CD14-positive monocyte (primary cell): ENCODE results near the gene RGMB. TPM values are rescaled to one million over a fixed set of nuclear protein-coding genes. Genes with fewer than 3 reads are reported as not detected.
"Not testable (repeated sequence)": the region's sequence is repeated elsewhere in the genome, so short reads cannot be mapped to it uniquely, and the experiment has no call there.

Experiments used
- DNase-seq, 3 donors: peaks; one replicate each; pipeline ENCODE4 v3.0.0-alpha.2; 2011 to 2022
- H2AFZ ChIP-seq: 2 replicates; pipeline ENCODE4 v1.6.0; 2012; ENCODE audit warnings: mild to moderate bottlenecking, low read depth, low read length, inconsistent platforms; ENCODE audit not compliant: insufficient read depth, poor library complexity, severe bottlenecking
- H3K27ac ChIP-seq, 2 donors: 1 replicate in 1 of 2; 2 replicates in 1 of 2; pipeline ENCODE4 v1.5.1; 2012 to 2013; ENCODE audit warnings: low read length in 2 of 2, control low read depth in 1 of 2, inconsistent platforms in 1 of 2, low read depth in 1 of 2, mild to moderate bottlenecking in 1 of 2
- H3K27me3 ChIP-seq, 2 donors: one replicate each; pipeline versions ENCODE4 v1.6.0 to v1.6.1; 2011 to 2013; ENCODE audit warnings: low read length in 2 of 2; ENCODE audit not compliant: control insufficient read depth in 2 of 2, insufficient read depth in 2 of 2
- H3K36me3 ChIP-seq, 2 donors: replicated peaks in 1 of 2; 1 replicate in 1 of 2; 2 replicates in 1 of 2; pipeline versions ENCODE4 v1.5.1 to v1.6.1; 2012 to 2013; ENCODE audit warnings: low read length in 2 of 2, control low read depth in 1 of 2, inconsistent platforms in 1 of 2, mild to moderate bottlenecking in 1 of 2; ENCODE audit not compliant: insufficient read depth in 2 of 2, control insufficient read depth in 1 of 2
- H3K4me1 ChIP-seq, 2 donors: 1 replicate in 1 of 2; 2 replicates in 1 of 2; pipeline versions ENCODE4 v1.5.1 to v1.6.1; 2012 to 2013; ENCODE audit warnings: low read length in 2 of 2, control low read depth in 1 of 2, inconsistent platforms in 1 of 2, mild to moderate bottlenecking in 1 of 2, moderate library complexity in 1 of 2; ENCODE audit not compliant: insufficient read depth in 2 of 2, control insufficient read depth in 1 of 2
- H3K4me2 ChIP-seq: replicated peaks from 2 replicates; pipeline ENCODE3; 2012; ENCODE audit warnings: low read length, moderate library complexity, mild to moderate bottlenecking; ENCODE audit not compliant: poor library complexity, severe bottlenecking; ENCODE audit errors: extremely low read depth
- H3K4me3 ChIP-seq, 3 experiments: fragments of 200-600 bp in 1 of 3; sonication (generic) in 1 of 3; replicated peaks in 1 of 3; 1 replicate in 2 of 3; 2 replicates in 1 of 3; pipeline ENCODE4 v1.5.1; 2011 to 2013; ENCODE audit warnings: low read length in 3 of 3, mild to moderate bottlenecking in 3 of 3, control low read depth in 2 of 3, low read depth in 2 of 3, inconsistent platforms in 1 of 3, moderate library complexity in 1 of 3
- H3K79me2 ChIP-seq: 2 replicates; pipeline ENCODE4 v1.6.0; 2012; ENCODE audit warnings: mild to moderate bottlenecking, control low read depth, inconsistent platforms, low read length, moderate library complexity; ENCODE audit not compliant: insufficient read depth
- H3K9ac ChIP-seq: 2 replicates; pipeline ENCODE4 v1.6.0; 2017; ENCODE audit warnings: low read length, mild to moderate bottlenecking; ENCODE audit not compliant: insufficient read depth, poor library complexity, severe bottlenecking
- H3K9me3 ChIP-seq, 2 donors: replicated peaks in 1 of 2; 1 replicate in 1 of 2; 2 replicates in 1 of 2; pipeline versions ENCODE4 v1.5.1 to v1.6.1; 2012 to 2013; ENCODE audit warnings: low read length in 2 of 2, control low read depth in 1 of 2; ENCODE audit not compliant: control insufficient read depth in 1 of 2, insufficient read depth in 1 of 2
- H4K20me1 ChIP-seq: 2 replicates; pipeline ENCODE4 v1.6.0; 2012; ENCODE audit warnings: mild to moderate bottlenecking, low read length, control low read depth, moderate library complexity; ENCODE audit not compliant: insufficient read depth
- H3K27ac Mint-ChIP-seq, 7 donors: one replicate each; pipeline ENCODE4 v1.8.0; 2020; ENCODE audit warnings: mild to moderate bottlenecking in 7 of 7, mixed read lengths in 7 of 7, moderate library complexity in 6 of 7, inconsistent platforms in 2 of 7
- H3K27me3 Mint-ChIP-seq, 3 donors: one replicate each; pipeline ENCODE4 v1.8.0; 2021 to 2022; ENCODE audit warnings: low read depth in 3 of 3, mild to moderate bottlenecking in 3 of 3, mixed read lengths in 3 of 3, moderate library complexity in 3 of 3, inconsistent platforms in 1 of 3
- H3K36me3 Mint-ChIP-seq, 2 donors: one replicate each; pipeline ENCODE4 v1.8.0; 2020; ENCODE audit warnings: mixed read lengths in 2 of 2, inconsistent platforms in 1 of 2, mild to moderate bottlenecking in 1 of 2
- H3K4me1 Mint-ChIP-seq: one replicate; pipeline ENCODE4 v1.8.0; 2020; ENCODE audit warnings: mild to moderate bottlenecking, mixed read lengths
- H3K4me3 Mint-ChIP-seq, 2 donors: one replicate each; pipeline ENCODE4 v1.8.0; 2020; ENCODE audit warnings: mild to moderate bottlenecking in 2 of 2, mixed read lengths in 2 of 2, moderate library complexity in 1 of 2
- H3K9me3 Mint-ChIP-seq, 7 donors: one replicate each; pipeline ENCODE4 v1.8.0; 2020 to 2022; ENCODE audit warnings: mixed read lengths in 7 of 7, mild to moderate bottlenecking in 6 of 7, moderate library complexity in 6 of 7, inconsistent platforms in 2 of 7
- WGBS: methylation state at CpG from one replicate; pipeline ENCODE4 v1.1.5; 2013; ENCODE audit warnings: missing lambda C conversion rate; ENCODE audit not compliant: insufficient coverage; 5-methylcytosine and 5-hydroxymethylcytosine counted together
- intact Hi-C, 2 donors: fragments of 100-400 bp; cut with micrococcal nuclease; formaldehyde crosslinking; loops; one replicate each; pipeline versions ENCODE4 v1.15.0 to v1.15.1; 2023
- polyA plus RNA-seq, 3 donors: library from polyadenylated mRNA; depleted of rRNA in 1 of 3; unstranded in 2 of 3; stranded (reverse) in 1 of 3; fragments of 300-500 nt in 2 of 3; fragments of >200 nt in 1 of 3; fragmentation: Illumina TruSeq in 2 of 3; gene quantifications; 1 replicate in 2 of 3; 2 replicates in 1 of 3; pipeline ENCODE4 v1.2.3, GENCODE V29; 2012 to 2021
- TF ChIP-seq, protein P1 (sequence below): fragments of 200-600 bp; IDR thresholded peaks from one replicate; pipeline ENCODE4 v1.8.0; 2022; ENCODE audit warnings: antibody characterized with exemption, mild to moderate bottlenecking

RGMB gene
- polyA plus RNA-seq, 3 donors: 0.12 to 0.17 TPM; not detected in 1

DNA sequence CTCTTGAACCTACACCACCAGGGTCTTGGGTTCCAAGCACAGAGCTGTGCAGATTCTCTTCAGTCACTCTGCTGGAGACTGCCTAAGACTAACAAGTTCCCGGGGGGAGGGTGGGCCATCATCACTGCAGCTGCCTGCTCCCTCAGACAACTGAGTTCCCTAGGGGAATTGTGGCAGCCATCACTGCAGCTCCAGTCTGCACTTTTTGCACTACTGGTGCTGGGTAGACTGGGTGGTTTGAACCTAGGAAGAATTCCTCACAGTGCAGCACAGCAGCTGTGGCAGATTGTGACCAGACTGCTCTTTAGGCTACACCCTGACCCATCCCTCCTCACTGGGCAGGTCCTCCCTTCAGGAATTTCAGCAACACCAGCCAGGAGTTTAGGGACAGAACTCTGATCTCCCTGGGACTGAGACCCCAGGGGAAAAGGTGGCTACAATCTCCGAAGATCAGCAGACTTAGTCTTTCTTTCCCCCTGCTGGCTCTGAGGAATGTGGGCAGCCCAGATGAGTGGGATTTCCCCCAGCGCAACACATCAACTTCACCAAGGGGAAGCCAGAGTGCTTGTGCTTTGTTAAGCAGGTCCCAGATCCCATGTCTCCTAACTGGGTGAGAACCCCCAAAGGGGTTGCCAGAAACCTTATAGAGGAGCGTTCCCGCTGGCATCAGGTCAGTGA lies 30.9 kb upstream of the RGMB start:
- no peaks in the 10 kb centered on the region for H3K4me1 Mint-ChIP-seq
- WGBS: 83% methylated on average over 3 of the region's 5 CpGs

DNA sequence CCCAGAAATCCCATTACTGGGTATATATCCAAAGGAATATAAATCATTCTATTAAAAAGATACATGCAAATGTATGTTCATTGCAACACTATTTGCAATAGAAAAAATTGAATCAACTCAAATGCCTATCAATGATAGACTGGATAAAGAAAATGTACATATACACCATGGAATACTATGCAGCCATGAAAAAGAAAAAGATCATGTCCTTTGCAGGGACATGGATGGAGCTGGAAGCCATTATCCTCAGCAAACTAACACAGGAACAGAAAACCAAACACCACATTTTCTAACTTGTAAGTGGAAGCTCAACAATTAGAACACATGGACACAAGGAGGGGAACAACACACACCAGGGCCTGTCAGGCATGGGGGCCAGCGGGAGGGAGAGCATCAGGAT lies 25.2 kb upstream of the RGMB start:
- H3K36me3 ChIP-seq, H3K4me1 ChIP-seq, H3K9ac ChIP-seq, H3K4me2 ChIP-seq, H3K4me3 Mint-ChIP-seq, intact Hi-C loops, H3K27ac ChIP-seq, H3K9me3 Mint-ChIP-seq, H2AFZ ChIP-seq, H3K4me3 ChIP-seq, H3K27me3 ChIP-seq, H4K20me1 ChIP-seq, H3K4me1 Mint-ChIP-seq, DNase-seq, H3K9me3 ChIP-seq, H3K79me2 ChIP-seq, H3K36me3 Mint-ChIP-seq: not testable (repeated sequence)
- no CpG with 5 or more reads among the region's 1 CpG for WGBS
- H3K27me3 Mint-ChIP-seq: peaks cover 3 to 10% (median 4%) of the 10 kb centered on the region in 3 donors
- H3K27ac Mint-ChIP-seq: peak overlapping the region in 1 of 7 donors; percentile 65

More for the DNA sequence above, 30.9 kb upstream of the RGMB start:
- Mint-ChIP-seq H3K9me3 (peaks cover 0 to 9% (median under 1%) of the 10 kb centered on the region in 7 donors), H3K4me3 (no peak overlapping the region), H3K27ac (no peak overlapping the region), H3K27me3 (peaks cover 0 to 11% (median 5%) of the 10 kb centered on the region in 3 donors), H3K36me3 (no peaks in the 10 kb centered on the region)
- Histone ChIP-seq H3K4me1 (no peaks in the 10 kb centered on the region), H3K4me2 (no peak overlapping the region), H3K9me3 (no peaks in the 10 kb centered on the region), H4K20me1 (no peaks in the 10 kb centered on the region), H3K27me3 (no peaks in the 10 kb centered on the region), H3K4me3 (no peak overlapping the region), H3K27ac (no peak overlapping the region), H3K9ac (no peak overlapping the region), H3K36me3 (no peaks in the 10 kb centered on the region), H2AFZ (no peak overlapping the region), H3K79me2 (no peaks in the 10 kb centered on the region)
- TF ChIP-seq, protein P1, sequence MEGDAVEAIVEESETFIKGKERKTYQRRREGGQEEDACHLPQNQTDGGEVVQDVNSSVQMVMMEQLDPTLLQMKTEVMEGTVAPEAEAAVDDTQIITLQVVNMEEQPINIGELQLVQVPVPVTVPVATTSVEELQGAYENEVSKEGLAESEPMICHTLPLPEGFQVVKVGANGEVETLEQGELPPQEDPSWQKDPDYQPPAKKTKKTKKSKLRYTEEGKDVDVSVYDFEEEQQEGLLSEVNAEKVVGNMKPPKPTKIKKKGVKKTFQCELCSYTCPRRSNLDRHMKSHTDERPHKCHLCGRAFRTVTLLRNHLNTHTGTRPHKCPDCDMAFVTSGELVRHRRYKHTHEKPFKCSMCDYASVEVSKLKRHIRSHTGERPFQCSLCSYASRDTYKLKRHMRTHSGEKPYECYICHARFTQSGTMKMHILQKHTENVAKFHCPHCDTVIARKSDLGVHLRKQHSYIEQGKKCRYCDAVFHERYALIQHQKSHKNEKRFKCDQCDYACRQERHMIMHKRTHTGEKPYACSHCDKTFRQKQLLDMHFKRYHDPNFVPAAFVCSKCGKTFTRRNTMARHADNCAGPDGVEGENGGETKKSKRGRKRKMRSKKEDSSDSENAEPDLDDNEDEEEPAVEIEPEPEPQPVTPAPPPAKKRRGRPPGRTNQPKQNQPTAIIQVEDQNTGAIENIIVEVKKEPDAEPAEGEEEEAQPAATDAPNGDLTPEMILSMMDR: no peak
- intact Hi-C loops: no loop called here
- no peak for DNase-seq
